B cell (primary cell): ENCODE measurements around the gene FHIT. TPM values are rescaled to one million over a fixed set of nuclear protein-coding genes. Genes with fewer than 3 reads are reported as not detected.

Experiments
- ATAC-seq: fragments of 200-7000 bp; cut with Tn5 transposase; one replicate; pipeline ENCODE4 v1.10.0; 2021; ENCODE audit warnings: low read depth, mild to moderate bottlenecking, moderate number of reproducible peaks, moderate library complexity
- CTCF ChIA-PET: fragments of 350-600 bp; sonication (Branson Sonifier 250); formaldehyde crosslinking; loops from one replicate; lab custom pipeline; 2021; ENCODE audit warnings: antibody characterized with exemption, inconsistent platforms; lab: Charles Lee
- POLR2A ChIA-PET: fragments of 350-600 bp; sonication (Branson Sonifier 250); formaldehyde crosslinking; loops from one replicate; lab custom pipeline; 2021; ENCODE audit warnings: antibody characterized with exemption; lab: Charles Lee
- DNase-seq: peaks from one replicate; pipeline ENCODE4 v3.0.0; 2013
- H2AFZ ChIP-seq: 2 replicates; pipeline ENCODE4 v1.6.1; 2012; ENCODE audit warnings: mild to moderate bottlenecking, low read depth, low read length; ENCODE audit not compliant: insufficient read depth, poor library complexity, severe bottlenecking
- H3K27ac ChIP-seq, 2 donors: 1 replicate in 1 of 2; 2 replicates in 1 of 2; pipeline ENCODE4 v1.5.1; 2012 to 2013; ENCODE audit warnings: low read length in 2 of 2, mild to moderate bottlenecking in 2 of 2, moderate library complexity in 1 of 2
- H3K27me3 ChIP-seq, 4 experiments: fragments of 200-600 bp in 1 of 4; sonication (generic) in 1 of 4; replicated peaks in 1 of 4; 1 replicate in 2 of 4; 2 replicates in 2 of 4; pipeline versions ENCODE4 v1.6.1 to v1.7.0; 2013 to 2016; ENCODE audit warnings: low read length in 3 of 4, mild to moderate bottlenecking in 2 of 4, mixed read lengths in 1 of 4, moderate library complexity in 1 of 4; ENCODE audit not compliant: insufficient read depth in 4 of 4, control insufficient read depth in 3 of 4; ENCODE audit errors: control extremely low read depth in 1 of 4
- H3K36me3 ChIP-seq, 2 experiments: replicated peaks in 1 of 2; 1 replicate in 1 of 2; 2 replicates in 1 of 2; pipeline versions ENCODE4 v1.6.1 to v1.7.1; 2013; ENCODE audit warnings: low read length in 1 of 2; ENCODE audit not compliant: insufficient read depth in 2 of 2, control insufficient read depth in 1 of 2; ENCODE audit errors: control extremely low read depth in 1 of 2, extremely low read depth in 1 of 2
- H3K4me1 ChIP-seq, 2 donors: fragments of 200-600 bp in 1 of 2; sonication (generic) in 1 of 2; 1 replicate in 1 of 2; 2 replicates in 1 of 2; pipeline versions ENCODE4 v1.5.1 to v1.6.1; 2013 to 2017; ENCODE audit warnings: low read length in 2 of 2; ENCODE audit not compliant: control insufficient read depth in 2 of 2, insufficient read depth in 2 of 2
- H3K4me2 ChIP-seq: replicated peaks from 2 replicates; pipeline ENCODE3; 2012; ENCODE audit warnings: mild to moderate bottlenecking, low read depth, low read length; ENCODE audit not compliant: poor library complexity, severe bottlenecking
- H3K4me3 ChIP-seq, 5 experiments: fragments of 200-600 bp in 1 of 5; sonication (generic) in 1 of 5; 1 replicate in 3 of 5; 2 replicates in 2 of 5; pipeline versions ENCODE4 v1.5.1 to v1.7.0; 2011 to 2016; ENCODE audit warnings: low read length in 4 of 5, mild to moderate bottlenecking in 4 of 5, low read depth in 2 of 5, control low read depth in 1 of 5, moderate library complexity in 1 of 5; ENCODE audit not compliant: insufficient read depth in 1 of 5; ENCODE audit errors: control extremely low read depth in 1 of 5, extremely low read depth in 1 of 5
- H3K79me2 ChIP-seq: fragments of 200-600 bp; sonication (generic); one replicate; pipeline ENCODE4 v1.6.0; 2016; ENCODE audit warnings: low read length; ENCODE audit not compliant: control insufficient read depth, insufficient read depth
- H3K9ac ChIP-seq: fragments of 200-600 bp; sonication (generic); 2 replicates; pipeline ENCODE4 v1.6.1; 2017; ENCODE audit warnings: mild to moderate bottlenecking, low read length, moderate library complexity
- H3K9me3 ChIP-seq, 3 donors: one replicate each; pipeline versions ENCODE4 v1.6.1 to v1.7.1; 2013; ENCODE audit warnings: low read length in 2 of 3; ENCODE audit not compliant: control insufficient read depth in 2 of 3, insufficient read depth in 1 of 3; ENCODE audit errors: control extremely low read depth in 1 of 3
- H4K20me1 ChIP-seq: 2 replicates; pipeline ENCODE4 v1.6.0; 2012; ENCODE audit warnings: mild to moderate bottlenecking, low read length; ENCODE audit not compliant: insufficient read depth, control insufficient read depth, poor library complexity, severe bottlenecking
- H3K27ac Mint-ChIP-seq: one replicate; pipeline ENCODE4 v1.8.0; 2021; ENCODE audit warnings: mixed read lengths
- H3K27me3 Mint-ChIP-seq: one replicate; pipeline ENCODE4 v1.8.0; 2021; ENCODE audit warnings: mixed read lengths
- H3K4me1 Mint-ChIP-seq: one replicate; pipeline ENCODE4 v1.8.0; 2021; ENCODE audit warnings: mixed read lengths
- H3K4me3 Mint-ChIP-seq: one replicate; pipeline ENCODE4 v1.8.0; 2021; ENCODE audit warnings: mixed read lengths
- H3K9me3 Mint-ChIP-seq: one replicate; pipeline ENCODE4 v1.8.0; 2022; ENCODE audit warnings: mixed read lengths; ENCODE audit not compliant: insufficient read depth
- CTCF ChIP-seq: fragments of 200-600 bp; IDR thresholded peaks from one replicate; pipeline ENCODE4 v1.8.0; 2022; ENCODE audit warnings: antibody characterized with exemption, mild to moderate bottlenecking
- EZH2 ChIP-seq: IDR thresholded peaks from 2 replicates; pipeline ENCODE4 v1.6.1; 2012; ENCODE audit warnings: borderline replicate concordance, low read depth, mild to moderate bottlenecking, moderate library complexity, low read length; ENCODE audit not compliant: insufficient read depth, poor library complexity, severe bottlenecking
- WGBS: methylation state at CpG from one replicate; pipeline ENCODE4 v1.1.5; 2013; ENCODE audit warnings: missing lambda C conversion rate; ENCODE audit not compliant: insufficient coverage; 5-methylcytosine and 5-hydroxymethylcytosine counted together
- intact Hi-C: fragments of 100-400 bp; cut with micrococcal nuclease; formaldehyde crosslinking; loops from one replicate; pipeline ENCODE4 v1.10.0; 2022
- polyA plus RNA-seq: library from polyadenylated mRNA; depleted of rRNA; stranded (reverse); fragments of >200 nt; gene quantifications from 2 replicates; pipeline ENCODE4 v1.2.3, GENCODE V29; 2012
- total RNA-seq, 2 donors: library from RNA; stranded (reverse); fragments of 120-200 nt in 1 of 2; gene quantifications; 1 replicate in 1 of 2; 2 replicates in 1 of 2; pipeline versions ENCODE4 v1.2.3 to v1.2.4, GENCODE V29; 2013 to 2022

FHIT gene
- total and polyA plus RNA-seq, 2 donors (not counting 1 experiment from before 2014, with no cell fraction given): 1.7 to 7.8 TPM

- CTCF ChIA-PET: no interaction called here
Measured at GRCh38 chr3:60365360-60365759, 885.9 kb downstream of the FHIT start.

DNA sequence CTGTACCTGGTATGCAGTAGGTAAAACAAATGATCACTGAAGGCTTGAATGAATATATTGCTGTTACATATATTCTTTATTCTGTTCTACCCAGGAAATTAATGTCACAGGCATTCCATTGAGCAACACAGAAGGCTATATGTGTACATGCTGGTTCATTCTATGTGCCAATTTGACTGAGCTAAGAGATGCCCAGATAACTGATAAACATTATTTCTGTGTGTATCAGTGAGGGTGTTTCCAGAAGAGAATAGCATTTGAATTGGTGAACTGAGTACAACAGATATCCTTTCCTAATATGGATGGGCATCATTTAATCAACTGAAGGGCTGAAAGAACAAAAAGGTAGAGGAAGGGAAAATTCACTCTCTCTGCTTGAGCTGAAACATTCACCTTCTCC is 886.8 kb downstream of the FHIT start:
- Histone ChIP-seq H3K36me3 (no peaks in the 10 kb centered on the region), H3K27ac (no peak overlapping the region), H2AFZ (no peak overlapping the region), H3K9me3 (no peaks in the 10 kb centered on the region), H3K4me1 (no peaks in the 10 kb centered on the region), H4K20me1 (no peaks in the 10 kb centered on the region), H3K27me3 (no peaks in the 10 kb centered on the region), H3K4me2 (no peak overlapping the region), H3K9ac (no peak overlapping the region), H3K4me3 (no peak overlapping the region), H3K79me2 (no peaks in the 10 kb centered on the region)
- Mint-ChIP-seq H3K27ac (no peak overlapping the region), H3K9me3 (no peaks in the 10 kb centered on the region), H3K27me3 (no peaks in the 10 kb centered on the region), H3K4me1 (no peaks in the 10 kb centered on the region), H3K4me3 (no peak overlapping the region)
- no peak for TF ChIP-seq EZH2
- TF ChIP-seq CTCF: no peak
- POLR2A ChIA-PET: no interaction called here
- no peak for DNase-seq
- intact Hi-C loops: no loop called here
- CTCF ChIA-PET: no interaction called here
- no peak for ATAC-seq

More at GRCh38 chr3:60365360-60365759, 885.9 kb downstream of the FHIT start:
- DNase-seq: no peak
- no peaks in the 10 kb centered on the region for H3K79me2 ChIP-seq
- H3K36me3 ChIP-seq: no peaks in the 10 kb centered on the region
- Mint-ChIP-seq H3K4me1 (no peaks in the 10 kb centered on the region), H3K4me3 (no peak overlapping the region), H3K27me3 (no peaks in the 10 kb centered on the region), H3K9me3 (no peaks in the 10 kb centered on the region), H3K27ac (no peak overlapping the region)
- no peak for ATAC-seq
- no peaks in the 10 kb centered on the region for H4K20me1 ChIP-seq
- H3K9me3 ChIP-seq: no peaks in the 10 kb centered on the region
- H3K4me3 ChIP-seq: no peak overlapping the region
- no peak overlapping the region for H3K27ac ChIP-seq
- H3K4me1 ChIP-seq: no peaks in the 10 kb centered on the region
- POLR2A ChIA-PET: no interaction called here
- WGBS: no CpG with 5 or more reads among the region's 2 CpGs
- H3K9ac ChIP-seq: no peak overlapping the region
- no peak for TF ChIP-seq CTCF
- no peak overlapping the region for H2AFZ ChIP-seq
- no peaks in the 10 kb centered on the region for H3K27me3 ChIP-seq
- H3K4me2 ChIP-seq: no peak overlapping the region
- intact Hi-C loops: no loop called here
